SK-N-SH treated with all-trans-retinoic acid at 6 μM for 48 hours (cell line): ENCODE data around the gene LINGO3.

Experiments
- ARNTL ChIP-seq: fragments of 450-650 bp; formaldehyde crosslinking; IDR thresholded peaks from 2 replicates; pipeline ENCODE4 v1.5.0; 2020; ENCODE audit warnings: low read depth, mild to moderate bottlenecking, moderate library complexity, borderline replicate concordance
- ISL1 ChIP-seq: fragments of 250-450 bp; sonication (Bioruptor Pico); IDR thresholded peaks from 2 replicates; pipeline ENCODE4 v2.1.2; 2022; ENCODE audit warnings: mild to moderate bottlenecking, moderate library complexity
- OSR1 ChIP-seq: fragments of 250-450 bp; sonication (Bioruptor Pico); IDR thresholded peaks from 2 replicates; pipeline ENCODE4 v1.8.0; 2022; ENCODE audit warnings: moderate library complexity, mild to moderate bottlenecking, inconsistent platforms
- PPARA ChIP-seq: fragments of 250-450 bp; sonication (Bioruptor Pico); IDR thresholded peaks from 2 replicates; pipeline ENCODE4 v1.5.0; 2020; ENCODE audit warnings: mild to moderate bottlenecking, borderline replicate concordance
- SNAI2 ChIP-seq: fragments of 250-450 bp; sonication (Bioruptor Pico); IDR thresholded peaks from 2 replicates; pipeline ENCODE4 v1.5.0; 2020; ENCODE audit warnings: mild to moderate bottlenecking, moderate library complexity
- TCF4 ChIP-seq: fragments of 250-450 bp; sonication (Bioruptor Pico); IDR thresholded peaks from 2 replicates; pipeline ENCODE4 v1.8.0; 2021; ENCODE audit warnings: mild to moderate bottlenecking, moderate library complexity, borderline replicate concordance
- TOX ChIP-seq: fragments of 250-450 bp; sonication (Bioruptor Pico); IDR thresholded peaks from 2 replicates; pipeline ENCODE4 v1.8.0; 2021; ENCODE audit warnings: mild to moderate bottlenecking, moderate library complexity, borderline replicate concordance
- ZC3H10 ChIP-seq: fragments of 250-450 bp; sonication (Bioruptor Pico); IDR thresholded peaks from 2 replicates; pipeline ENCODE4 v1.5.1; 2021; ENCODE audit warnings: mild to moderate bottlenecking, moderate library complexity
- ZFP30 ChIP-seq: fragments of 450-650 bp; formaldehyde crosslinking; IDR thresholded peaks from 2 replicates; pipeline ENCODE4 v1.5.0; 2022; ENCODE audit warnings: mild to moderate bottlenecking, moderate library complexity
- ZNF8 ChIP-seq: fragments of 450-650 bp; formaldehyde crosslinking; IDR thresholded peaks from 2 replicates; pipeline ENCODE4 v1.5.0; 2020; ENCODE audit warnings: mild to moderate bottlenecking, moderate library complexity
- TF ChIP-seq, protein P1 (sequence below): fragments of 250-450 bp; sonication (Bioruptor Pico); IDR thresholded peaks from 2 replicates; pipeline ENCODE4 v1.5.1; 2020; ENCODE audit warnings: low read depth, mild to moderate bottlenecking, moderate library complexity
- TF ChIP-seq, protein P2 (sequence below): fragments of 250-450 bp; sonication (Bioruptor Pico); IDR thresholded peaks from 2 replicates; pipeline ENCODE4 v1.5.1; 2021; ENCODE audit warnings: mild to moderate bottlenecking, moderate library complexity
- TF ChIP-seq, protein P3 (sequence below): fragments of 250-450 bp; sonication (Bioruptor Pico); IDR thresholded peaks from 2 replicates; pipeline ENCODE4 v1.5.0; 2020; ENCODE audit warnings: mild to moderate bottlenecking, moderate library complexity
- TF ChIP-seq, protein P4 (sequence below): fragments of 250-450 bp; sonication (Bioruptor Pico); IDR thresholded peaks from 2 replicates; pipeline ENCODE4 v1.8.0; 2021; ENCODE audit warnings: low read depth, mild to moderate bottlenecking, moderate library complexity, borderline replicate concordance

DNA sequence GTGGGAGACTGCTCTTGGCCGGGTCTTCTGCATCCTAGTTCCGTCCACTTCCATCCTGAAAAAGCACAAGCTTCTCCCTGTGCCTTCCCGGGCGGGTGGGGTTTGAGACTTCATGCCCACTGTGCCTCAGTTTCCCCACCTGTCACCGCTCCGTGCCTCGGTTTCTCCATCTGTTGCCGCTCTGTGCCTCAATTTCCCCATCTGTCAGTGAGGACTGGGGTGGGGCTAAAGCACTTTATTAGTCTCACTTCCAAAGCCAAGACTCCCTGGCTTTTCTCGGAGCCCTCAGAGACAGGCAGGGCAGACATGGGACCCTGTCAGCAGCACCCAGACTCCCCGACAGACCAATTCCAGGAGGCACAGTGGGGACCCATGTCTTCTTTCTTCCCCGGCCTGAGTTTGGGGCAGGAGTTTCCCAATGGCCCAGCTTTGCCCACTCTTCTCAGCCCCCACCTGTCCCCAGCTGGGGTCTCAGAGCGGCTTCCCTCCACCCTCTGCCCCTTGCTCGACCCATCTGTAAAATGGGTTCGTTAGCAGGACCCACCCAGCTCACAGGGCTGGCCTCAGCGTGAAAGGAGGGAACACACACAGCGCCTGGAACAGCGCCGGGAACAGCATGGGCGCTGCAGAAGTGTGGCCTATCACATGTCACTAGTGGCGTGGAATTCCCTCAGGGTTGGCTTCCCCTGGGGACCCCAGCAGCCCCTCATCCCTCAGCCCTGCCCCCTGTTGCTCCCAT lies 21.4 kb downstream of the LINGO3 start:
- no peak for TF ChIP-seq SNAI2 (CRISPR knock-in tag)
- TF ChIP-seq, protein P1, sequence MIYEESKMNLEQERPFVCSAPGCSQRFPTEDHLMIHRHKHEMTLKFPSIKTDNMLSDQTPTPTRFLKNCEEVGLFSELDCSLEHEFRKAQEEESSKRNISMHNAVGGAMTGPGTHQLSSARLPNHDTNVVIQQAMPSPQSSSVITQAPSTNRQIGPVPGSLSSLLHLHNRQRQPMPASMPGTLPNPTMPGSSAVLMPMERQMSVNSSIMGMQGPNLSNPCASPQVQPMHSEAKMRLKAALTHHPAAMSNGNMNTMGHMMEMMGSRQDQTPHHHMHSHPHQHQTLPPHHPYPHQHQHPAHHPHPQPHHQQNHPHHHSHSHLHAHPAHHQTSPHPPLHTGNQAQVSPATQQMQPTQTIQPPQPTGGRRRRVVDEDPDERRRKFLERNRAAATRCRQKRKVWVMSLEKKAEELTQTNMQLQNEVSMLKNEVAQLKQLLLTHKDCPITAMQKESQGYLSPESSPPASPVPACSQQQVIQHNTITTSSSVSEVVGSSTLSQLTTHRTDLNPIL (CRISPR knock-in tag), result no peak
- TF ChIP-seq PPARA, result no peak
- TF ChIP-seq, protein P2, sequence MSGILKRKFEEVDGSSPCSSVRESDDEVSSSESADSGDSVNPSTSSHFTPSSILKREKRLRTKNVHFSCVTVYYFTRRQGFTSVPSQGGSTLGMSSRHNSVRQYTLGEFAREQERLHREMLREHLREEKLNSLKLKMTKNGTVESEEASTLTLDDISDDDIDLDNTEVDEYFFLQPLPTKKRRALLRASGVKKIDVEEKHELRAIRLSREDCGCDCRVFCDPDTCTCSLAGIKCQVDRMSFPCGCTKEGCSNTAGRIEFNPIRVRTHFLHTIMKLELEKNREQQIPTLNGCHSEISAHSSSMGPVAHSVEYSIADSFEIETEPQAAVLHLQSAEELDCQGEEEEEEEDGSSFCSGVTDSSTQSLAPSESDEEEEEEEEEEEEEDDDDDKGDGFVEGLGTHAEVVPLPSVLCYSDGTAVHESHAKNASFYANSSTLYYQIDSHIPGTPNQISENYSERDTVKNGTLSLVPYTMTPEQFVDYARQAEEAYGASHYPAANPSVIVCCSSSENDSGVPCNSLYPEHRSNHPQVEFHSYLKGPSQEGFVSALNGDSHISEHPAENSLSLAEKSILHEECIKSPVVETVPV, result no peak
- TF ChIP-seq, protein P3, sequence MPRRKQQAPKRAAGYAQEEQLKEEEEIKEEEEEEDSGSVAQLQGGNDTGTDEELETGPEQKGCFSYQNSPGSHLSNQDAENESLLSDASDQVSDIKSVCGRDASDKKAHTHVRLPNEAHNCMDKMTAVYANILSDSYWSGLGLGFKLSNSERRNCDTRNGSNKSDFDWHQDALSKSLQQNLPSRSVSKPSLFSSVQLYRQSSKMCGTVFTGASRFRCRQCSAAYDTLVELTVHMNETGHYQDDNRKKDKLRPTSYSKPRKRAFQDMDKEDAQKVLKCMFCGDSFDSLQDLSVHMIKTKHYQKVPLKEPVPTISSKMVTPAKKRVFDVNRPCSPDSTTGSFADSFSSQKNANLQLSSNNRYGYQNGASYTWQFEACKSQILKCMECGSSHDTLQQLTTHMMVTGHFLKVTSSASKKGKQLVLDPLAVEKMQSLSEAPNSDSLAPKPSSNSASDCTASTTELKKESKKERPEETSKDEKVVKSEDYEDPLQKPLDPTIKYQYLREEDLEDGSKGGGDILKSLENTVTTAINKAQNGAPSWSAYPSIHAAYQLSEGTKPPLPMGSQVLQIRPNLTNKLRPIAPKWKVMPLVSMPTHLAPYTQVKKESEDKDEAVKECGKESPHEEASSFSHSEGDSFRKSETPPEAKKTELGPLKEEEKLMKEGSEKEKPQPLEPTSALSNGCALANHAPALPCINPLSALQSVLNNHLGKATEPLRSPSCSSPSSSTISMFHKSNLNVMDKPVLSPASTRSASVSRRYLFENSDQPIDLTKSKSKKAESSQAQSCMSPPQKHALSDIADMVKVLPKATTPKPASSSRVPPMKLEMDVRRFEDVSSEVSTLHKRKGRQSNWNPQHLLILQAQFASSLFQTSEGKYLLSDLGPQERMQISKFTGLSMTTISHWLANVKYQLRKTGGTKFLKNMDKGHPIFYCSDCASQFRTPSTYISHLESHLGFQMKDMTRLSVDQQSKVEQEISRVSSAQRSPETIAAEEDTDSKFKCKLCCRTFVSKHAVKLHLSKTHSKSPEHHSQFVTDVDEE (CRISPR knock-in tag), result no peak
- no peak for TF ChIP-seq TOX (CRISPR knock-in tag)
- TF ChIP-seq, protein P4, sequence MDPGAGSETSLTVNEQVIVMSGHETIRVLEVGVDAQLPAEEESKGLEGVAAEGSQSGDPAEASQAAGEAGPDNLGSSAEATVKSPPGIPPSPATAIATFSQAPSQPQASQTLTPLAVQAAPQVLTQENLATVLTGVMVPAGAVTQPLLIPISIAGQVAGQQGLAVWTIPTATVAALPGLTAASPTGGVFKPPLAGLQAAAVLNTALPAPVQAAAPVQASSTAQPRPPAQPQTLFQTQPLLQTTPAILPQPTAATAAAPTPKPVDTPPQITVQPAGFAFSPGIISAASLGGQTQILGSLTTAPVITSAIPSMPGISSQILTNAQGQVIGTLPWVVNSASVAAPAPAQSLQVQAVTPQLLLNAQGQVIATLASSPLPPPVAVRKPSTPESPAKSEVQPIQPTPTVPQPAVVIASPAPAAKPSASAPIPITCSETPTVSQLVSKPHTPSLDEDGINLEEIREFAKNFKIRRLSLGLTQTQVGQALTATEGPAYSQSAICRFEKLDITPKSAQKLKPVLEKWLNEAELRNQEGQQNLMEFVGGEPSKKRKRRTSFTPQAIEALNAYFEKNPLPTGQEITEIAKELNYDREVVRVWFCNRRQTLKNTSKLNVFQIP (CRISPR knock-in tag), result no peak
- no peak for TF ChIP-seq ZC3H10 (CRISPR knock-in tag)
- TF ChIP-seq ZFP30 (CRISPR knock-in tag), result no peak
- TF ChIP-seq TCF4 (CRISPR knock-in tag), result no peak
- no peak for TF ChIP-seq ZNF8 (CRISPR knock-in tag)
- no peak for TF ChIP-seq ARNTL (CRISPR knock-in tag)
- TF ChIP-seq OSR1 (CRISPR knock-in tag), result no peak
- TF ChIP-seq ISL1 (CRISPR knock-in tag), result no peak
